Cardiac fibroblast (primary cell): ENCODE results near the gene PCDH9.
A peak's percentile ranks its signal among the peaks of the same experiment; 100 is the strongest.

ENCODE experiments used
- DNase-seq, 2 donors: peaks; one replicate each; pipeline versions ENCODE4 v3.0.0 to v3.0.0-alpha.2; 2010; ENCODE audit warnings: low read depth in 2 of 2
- H3K4me3 ChIP-seq, 2 donors: replicated peaks in 1 of 2; 1 replicate in 1 of 2; 2 replicates in 1 of 2; pipeline ENCODE4 v1.5.1; 2011; ENCODE audit warnings: low read depth in 2 of 2, low read length in 2 of 2, mild to moderate bottlenecking in 2 of 2, moderate library complexity in 1 of 2
- TF ChIP-seq, protein P1 (sequence below): IDR thresholded peaks from one replicate; pipeline ENCODE4 v1.5.1; 2011; ENCODE audit warnings: low read depth, mild to moderate bottlenecking, low read length, inconsistent platforms

Gene PCDH9

GRCh38 chr13:67023130-67023876 is 206.8 kb downstream of the PCDH9 start:
- H3K4me3 ChIP-seq: no peak overlapping the region
- peak; percentile 87 to 91 for DNase-seq
- TF ChIP-seq, protein P1, sequence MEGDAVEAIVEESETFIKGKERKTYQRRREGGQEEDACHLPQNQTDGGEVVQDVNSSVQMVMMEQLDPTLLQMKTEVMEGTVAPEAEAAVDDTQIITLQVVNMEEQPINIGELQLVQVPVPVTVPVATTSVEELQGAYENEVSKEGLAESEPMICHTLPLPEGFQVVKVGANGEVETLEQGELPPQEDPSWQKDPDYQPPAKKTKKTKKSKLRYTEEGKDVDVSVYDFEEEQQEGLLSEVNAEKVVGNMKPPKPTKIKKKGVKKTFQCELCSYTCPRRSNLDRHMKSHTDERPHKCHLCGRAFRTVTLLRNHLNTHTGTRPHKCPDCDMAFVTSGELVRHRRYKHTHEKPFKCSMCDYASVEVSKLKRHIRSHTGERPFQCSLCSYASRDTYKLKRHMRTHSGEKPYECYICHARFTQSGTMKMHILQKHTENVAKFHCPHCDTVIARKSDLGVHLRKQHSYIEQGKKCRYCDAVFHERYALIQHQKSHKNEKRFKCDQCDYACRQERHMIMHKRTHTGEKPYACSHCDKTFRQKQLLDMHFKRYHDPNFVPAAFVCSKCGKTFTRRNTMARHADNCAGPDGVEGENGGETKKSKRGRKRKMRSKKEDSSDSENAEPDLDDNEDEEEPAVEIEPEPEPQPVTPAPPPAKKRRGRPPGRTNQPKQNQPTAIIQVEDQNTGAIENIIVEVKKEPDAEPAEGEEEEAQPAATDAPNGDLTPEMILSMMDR: no peak

- TF ChIP-seq, protein P1: no peak
- DNase-seq: no peak
- H3K4me3 ChIP-seq: no peak overlapping the region
Measured at GRCh38 chr13:67018775-67019174, 211.4 kb downstream of the PCDH9 start.

- TF ChIP-seq, protein P1: no peak
- no peak overlapping the region for H3K4me3 ChIP-seq
- DNase-seq: no peak
Measured at GRCh38 chr13:67017276-67017675, 212.9 kb downstream of the PCDH9 start.

- no peak for DNase-seq
- TF ChIP-seq, protein P1: no peak
- no peak overlapping the region for H3K4me3 ChIP-seq
Measured at GRCh38 chr13:67015976-67016600, 214.0 kb downstream of the PCDH9 start.

GRCh38 chr13:67014399-67014798 is 215.7 kb downstream of the PCDH9 start:
- TF ChIP-seq, protein P1: no peak
- H3K4me3 ChIP-seq: no peak overlapping the region
- DNase-seq: no peak

DNA sequence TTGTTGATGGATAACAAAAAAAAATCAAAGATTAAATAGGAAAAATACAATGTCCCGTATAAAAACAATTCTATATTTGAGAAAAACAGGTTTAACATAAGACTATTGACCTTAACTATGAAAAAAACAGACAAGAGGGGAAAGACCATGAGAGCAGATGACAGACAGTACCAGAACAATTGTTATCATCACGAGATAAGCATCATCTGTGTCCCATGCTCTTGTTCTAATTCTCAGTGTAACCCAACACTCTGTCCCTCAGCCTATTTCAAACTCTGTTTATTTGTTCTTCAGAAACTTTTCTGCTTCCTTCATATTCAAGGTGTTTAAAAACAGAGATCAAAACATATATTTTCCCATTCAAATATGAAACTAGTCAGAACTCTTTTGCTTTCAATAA is 216.4 kb downstream of the PCDH9 start:
- DNase-seq: no peak
- H3K4me3 ChIP-seq: no peak overlapping the region
- TF ChIP-seq, protein P1: no peak
